HEK293 (cell line): ENCODE measurements around the gene ESR1.
A peak's percentile ranks its signal among the peaks of the same experiment; 100 is the strongest.

Experiments used
- CTCF ChIA-PET: fragments of 350-600 bp; formaldehyde crosslinking; extraction: SDS; loops from one replicate; lab custom pipeline; 2021; ENCODE audit warnings: antibody characterized with exemption; lab: Yijun Ruan, JAX
- POLR2A ChIA-PET: fragments of 300-600 bp; formaldehyde crosslinking; extraction: SDS; loops from one replicate; lab custom pipeline; 2020; ENCODE audit warnings: antibody characterized with exemption, inconsistent platforms; lab: Yijun Ruan, JAX
- H3K27ac ChIP-seq: fragments of 200-500 bp; sonication (Bioruptor generic); 2 replicates; pipeline ENCODE4 v1.5.1; 2014; ENCODE audit warnings: low read depth, low read length, control low read depth, inconsistent platforms; ENCODE audit errors: extremely low read depth
- H3K36me3 ChIP-seq, 2 experiments: fragments of 200-500 bp in 1 of 2; sonication (Bioruptor generic) in 1 of 2; 1 replicate in 1 of 2; 2 replicates in 1 of 2; pipeline ENCODE4 v1.5.1; 2014 to 2017; ENCODE audit warnings: inconsistent platforms in 2 of 2, low read length in 2 of 2; ENCODE audit not compliant: control insufficient read depth in 2 of 2, insufficient read depth in 1 of 2
- H3K4me1 ChIP-seq: fragments of 200-500 bp; sonication (Bioruptor generic); 2 replicates; pipeline ENCODE4 v1.5.1; 2014; ENCODE audit warnings: mild to moderate bottlenecking, low read length, inconsistent platforms; ENCODE audit not compliant: control insufficient read depth, insufficient read depth
- H3K4me3 ChIP-seq: 2 replicates; pipeline ENCODE4 v1.5.1; 2011; ENCODE audit warnings: low read depth, mild to moderate bottlenecking, control low read depth, low read length, moderate library complexity
- H3K9me3 ChIP-seq: fragments of 200-500 bp; sonication (Bioruptor generic); 2 replicates; pipeline ENCODE4 v1.5.1; 2014; ENCODE audit warnings: low read depth, low read length, inconsistent platforms; ENCODE audit not compliant: control insufficient read depth, insufficient read depth
- BCL11B ChIP-seq: fragments of 450-650 bp; formaldehyde crosslinking; IDR thresholded peaks from 2 replicates; pipeline ENCODE4 v1.5.1; 2016; ENCODE audit warnings: low read depth, missing biosample characterization, missing genetic modification characterization
- ELK4 ChIP-seq: IDR thresholded peaks from 2 replicates; pipeline ENCODE4 v1.6.1; 2011; ENCODE audit warnings: mild to moderate bottlenecking, low read depth, low read length, borderline replicate concordance
- GLI4 ChIP-seq: fragments of 450-650 bp; formaldehyde crosslinking; IDR thresholded peaks from 2 replicates; pipeline ENCODE4 v1.5.1; 2016; ENCODE audit warnings: missing biosample characterization, missing genetic modification characterization
- KLF7 ChIP-seq: fragments of 450-650 bp; formaldehyde crosslinking; IDR thresholded peaks from 2 replicates; pipeline ENCODE4 v1.5.1; 2016; ENCODE audit warnings: missing biosample characterization, missing genetic modification characterization, borderline replicate concordance
- KLF8 ChIP-seq: fragments of 450-650 bp; formaldehyde crosslinking; IDR thresholded peaks from 2 replicates; pipeline ENCODE4 v1.5.1; 2016; ENCODE audit warnings: missing biosample characterization, missing genetic modification characterization
- PRDM1 ChIP-seq: fragments of 450-650 bp; formaldehyde crosslinking; IDR thresholded peaks from 2 replicates; pipeline ENCODE4; 2016; ENCODE audit warnings: missing biosample characterization, missing genetic modification characterization
- SALL2 ChIP-seq: fragments of 450-650 bp; formaldehyde crosslinking; IDR thresholded peaks from 2 replicates; pipeline ENCODE4 v1.5.0; 2017; ENCODE audit warnings: missing biosample characterization, mild to moderate bottlenecking, missing genetic modification characterization, borderline replicate concordance
- SETDB1 ChIP-seq: IDR thresholded peaks from one replicate; pipeline ENCODE4 v1.6.1; 2017; ENCODE audit warnings: mild to moderate bottlenecking, low read length, moderate library complexity, mixed read lengths; ENCODE audit not compliant: insufficient read length
- ZBTB10 ChIP-seq: fragments of 450-650 bp; formaldehyde crosslinking; IDR thresholded peaks from 2 replicates; pipeline ENCODE4 v1.5.1; 2016; ENCODE audit warnings: missing biosample characterization, missing genetic modification characterization
- ZBTB17 ChIP-seq: fragments of 450-650 bp; formaldehyde crosslinking; IDR thresholded peaks from 2 replicates; pipeline ENCODE4 v1.5.1; 2016; ENCODE audit warnings: missing biosample characterization, missing genetic modification characterization
- ZFP3 ChIP-seq: fragments of 450-650 bp; formaldehyde crosslinking; IDR thresholded peaks from 2 replicates; pipeline ENCODE4 v1.5.1; 2016; ENCODE audit warnings: low read depth, missing biosample characterization, missing genetic modification characterization
- ZNF114 ChIP-seq: fragments of 450-650 bp; formaldehyde crosslinking; IDR thresholded peaks from 2 replicates; pipeline ENCODE4 v1.5.0; 2017; ENCODE audit warnings: missing biosample characterization, missing genetic modification characterization
- ZNF133 ChIP-seq: fragments of 450-650 bp; formaldehyde crosslinking; IDR thresholded peaks from 2 replicates; pipeline ENCODE4 v1.5.1; 2016; ENCODE audit warnings: missing biosample characterization, missing genetic modification characterization
- ZNF140 ChIP-seq: fragments of 450-650 bp; formaldehyde crosslinking; IDR thresholded peaks from 2 replicates; pipeline ENCODE4 v1.5.1; 2016; ENCODE audit warnings: missing biosample characterization, missing genetic modification characterization
- ZNF157 ChIP-seq: fragments of 450-650 bp; formaldehyde crosslinking; IDR thresholded peaks from 2 replicates; pipeline ENCODE4 v1.5.1; 2016; ENCODE audit warnings: missing biosample characterization, missing genetic modification characterization
- ZNF202 ChIP-seq: fragments of 450-650 bp; formaldehyde crosslinking; IDR thresholded peaks from 2 replicates; pipeline ENCODE4 v1.5.1; 2016; ENCODE audit warnings: missing biosample characterization, missing genetic modification characterization, borderline replicate concordance
- ZNF302 ChIP-seq: fragments of 450-650 bp; formaldehyde crosslinking; IDR thresholded peaks from 2 replicates; pipeline ENCODE4 v1.5.1; 2016; ENCODE audit warnings: missing biosample characterization, missing genetic modification characterization, low read depth
- ZNF335 ChIP-seq: fragments of 450-650 bp; formaldehyde crosslinking; conservative IDR thresholded peaks from 2 replicates; pipeline ENCODE4 v1.5.1; 2016; ENCODE audit warnings: missing biosample characterization, missing genetic modification characterization
- ZNF548 ChIP-seq: fragments of 450-650 bp; formaldehyde crosslinking; IDR thresholded peaks from 2 replicates; pipeline ENCODE4 v1.5.1; 2016; ENCODE audit warnings: missing biosample characterization, missing genetic modification characterization
- ZNF560 ChIP-seq: fragments of 450-650 bp; formaldehyde crosslinking; IDR thresholded peaks from 2 replicates; pipeline ENCODE4 v1.5.1; 2017; ENCODE audit warnings: missing biosample characterization, missing genetic modification characterization, borderline replicate concordance
- ZNF707 ChIP-seq: fragments of 450-650 bp; formaldehyde crosslinking; IDR thresholded peaks from 2 replicates; pipeline ENCODE4 v1.5.1; 2016; ENCODE audit warnings: missing biosample characterization, missing genetic modification characterization
- ZNF777 ChIP-seq: fragments of 450-650 bp; formaldehyde crosslinking; IDR thresholded peaks from 2 replicates; pipeline ENCODE4 v1.5.1; 2017; ENCODE audit warnings: missing biosample characterization, missing genetic modification characterization, borderline replicate concordance
- ZXDB ChIP-seq: fragments of 450-650 bp; formaldehyde crosslinking; IDR thresholded peaks from 2 replicates; pipeline ENCODE4 v1.5.1; 2016; ENCODE audit warnings: missing biosample characterization, missing genetic modification characterization

Gene ESR1

GRCh38 chr6:152018876-152019275, 211.4 kb downstream of the ESR1 start:
- ChIA-PET CTCF (interaction anchor here (0.5 to 1.0 kb wide), 4 partner anchors 15 to 312 kb away, joined by 3 to 6 read pairs (median 4); no protein-coding TSS in a partner anchor), POLR2A (no interaction called here)
- H3K36me3 ChIP-seq = no peaks in the 10 kb centered on the region
- no peak overlapping the region for H3K4me3 ChIP-seq
- no peaks in the 10 kb centered on the region for H3K4me1 ChIP-seq
- H3K9me3 ChIP-seq = no peaks in the 10 kb centered on the region
- H3K27ac ChIP-seq = no peak overlapping the region
- TF ChIP-seq ZNF133 (tag by site-specific recombination) = no peak
- no peak for TF ChIP-seq ZNF140 (tag by site-specific recombination)
- no peak for TF ChIP-seq ZNF777
- no peak for TF ChIP-seq BCL11B (tag by site-specific recombination)
- TF ChIP-seq ZNF157 (tag by site-specific recombination) = no peak
- no peak for TF ChIP-seq KLF8
- no peak for TF ChIP-seq ZNF114 (tag by site-specific recombination)
- TF ChIP-seq SALL2 (tag by site-specific recombination) = no peak
- TF ChIP-seq ZBTB17 = no peak
- no peak for TF ChIP-seq ZNF202
- TF ChIP-seq ZNF335 (tag by site-specific recombination) = no peak
- TF ChIP-seq ZNF560 (tag by site-specific recombination) = no peak
- TF ChIP-seq ZNF302 (tag by site-specific recombination) = no peak
- no peak for TF ChIP-seq GLI4 (tag by site-specific recombination)

GRCh38 chr6:152022303-152022702, 214.8 kb downstream of the ESR1 start:
- TF ChIP-seq ELK4 (no peak), ZNF140 (tag by site-specific recombination) (no peak), ZNF548 (tag by site-specific recombination) (no peak), KLF7 (no peak), ZBTB10 (no peak), PRDM1 (tag by site-specific recombination) (no peak), ZXDB (no peak), ZNF707 (tag by site-specific recombination) (no peak)
- TF ChIP-seq, all 188 proteins: peak for 0
- CTCF ChIA-PET = no interaction called here
- no peaks in the 10 kb centered on the region for H3K9me3 ChIP-seq
- no peaks in the 10 kb centered on the region for H3K4me1 ChIP-seq
- POLR2A ChIA-PET = no interaction called here
- H3K36me3 ChIP-seq = no peaks in the 10 kb centered on the region
- no peak overlapping the region for H3K4me3 ChIP-seq
- H3K27ac ChIP-seq = no peak overlapping the region

- H3K4me3 ChIP-seq = no peak overlapping the region
- no peak overlapping the region for H3K27ac ChIP-seq
- ChIA-PET CTCF (interaction anchor here (0.5 kb wide), 1 partner anchor 360 kb away, joined by 8 read pairs; no protein-coding TSS in a partner anchor), POLR2A (no interaction called here)
- no peaks in the 10 kb centered on the region for H3K36me3 ChIP-seq
- no peaks in the 10 kb centered on the region for H3K4me1 ChIP-seq
- no peaks in the 10 kb centered on the region; the same call in 1 of the 2 replicates for H3K9me3 ChIP-seq
- no peak for TF ChIP-seq ZFP3 (tag by site-specific recombination)
- TF ChIP-seq SETDB1 = peak; percentile 52
These were observed 216.1 kb downstream of the ESR1 start for GRCh38 chr6:152023613-152024012.
